ENCODE results near the gene APOL2. TPM values are rescaled to one million over a fixed set of nuclear protein-coding genes. Genes with fewer than 3 reads are reported as not detected.

APOL2 gene
- total RNA-seq, 1 donor, result 56.1 TPM

DNA sequence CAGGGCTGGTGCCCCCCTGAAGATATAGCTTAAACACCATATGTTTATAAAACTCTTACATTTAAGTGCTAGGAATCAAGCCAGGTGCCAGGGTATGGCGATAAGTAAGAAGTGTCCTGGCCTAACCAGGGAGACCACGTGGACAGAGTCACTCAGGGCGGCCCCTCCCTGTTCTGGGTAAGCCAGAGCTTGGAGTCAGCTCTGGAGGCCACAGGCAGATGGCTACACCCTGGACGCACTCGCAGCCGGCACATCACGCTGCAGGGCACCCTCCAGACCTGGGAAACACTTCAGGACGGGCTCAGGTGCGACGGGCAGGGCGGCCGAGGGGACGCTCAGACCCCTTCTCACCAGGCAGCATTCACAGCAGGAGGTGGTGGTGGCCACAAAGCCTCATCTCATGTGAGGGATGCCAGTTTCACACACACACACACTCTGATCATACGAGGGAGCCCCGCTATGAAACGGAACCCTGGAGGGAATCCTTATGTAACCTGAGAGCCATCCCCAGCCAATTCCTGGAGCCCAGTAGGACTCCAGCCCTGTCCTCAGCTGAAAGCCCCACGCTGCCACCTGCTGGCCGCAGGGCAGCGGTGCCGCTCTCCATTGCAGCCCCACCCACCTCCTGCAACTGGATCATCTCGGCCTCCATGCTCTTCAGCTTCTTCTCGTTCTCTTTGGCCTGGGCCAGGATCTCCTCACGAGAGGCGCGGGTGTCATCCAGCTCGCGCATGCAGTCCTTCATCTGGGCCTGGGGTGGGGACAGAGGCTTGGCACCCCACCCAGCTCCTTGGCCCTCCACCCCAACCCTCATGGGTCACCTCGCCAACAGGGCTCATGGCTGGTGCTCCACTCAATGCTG is 47.0 kb upstream of the APOL2 start:
- DNase-seq (ENCODE audit: insufficient read length, low spot score, missing footprints), result peak; percentile 99
- no peak overlapping the region for H3K4me3 ChIP-seq (ENCODE audit: insufficient read depth, low read length)
- H3K4me1 ChIP-seq (ENCODE audit: insufficient read depth, low read length), result no peaks in the 10 kb centered on the region
- TF ChIP-seq, protein P1, sequence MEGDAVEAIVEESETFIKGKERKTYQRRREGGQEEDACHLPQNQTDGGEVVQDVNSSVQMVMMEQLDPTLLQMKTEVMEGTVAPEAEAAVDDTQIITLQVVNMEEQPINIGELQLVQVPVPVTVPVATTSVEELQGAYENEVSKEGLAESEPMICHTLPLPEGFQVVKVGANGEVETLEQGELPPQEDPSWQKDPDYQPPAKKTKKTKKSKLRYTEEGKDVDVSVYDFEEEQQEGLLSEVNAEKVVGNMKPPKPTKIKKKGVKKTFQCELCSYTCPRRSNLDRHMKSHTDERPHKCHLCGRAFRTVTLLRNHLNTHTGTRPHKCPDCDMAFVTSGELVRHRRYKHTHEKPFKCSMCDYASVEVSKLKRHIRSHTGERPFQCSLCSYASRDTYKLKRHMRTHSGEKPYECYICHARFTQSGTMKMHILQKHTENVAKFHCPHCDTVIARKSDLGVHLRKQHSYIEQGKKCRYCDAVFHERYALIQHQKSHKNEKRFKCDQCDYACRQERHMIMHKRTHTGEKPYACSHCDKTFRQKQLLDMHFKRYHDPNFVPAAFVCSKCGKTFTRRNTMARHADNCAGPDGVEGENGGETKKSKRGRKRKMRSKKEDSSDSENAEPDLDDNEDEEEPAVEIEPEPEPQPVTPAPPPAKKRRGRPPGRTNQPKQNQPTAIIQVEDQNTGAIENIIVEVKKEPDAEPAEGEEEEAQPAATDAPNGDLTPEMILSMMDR (IDR thresholded peaks at IDR 0.05; ENCODE audit: extremely low read depth, low read depth, low read length), result peak; percentile 84
- H3K27me3 ChIP-seq (ENCODE audit: insufficient read depth, low read length), result no peaks in the 10 kb centered on the region
- H3K27ac ChIP-seq (ENCODE audit: low read depth, low read length), result peak overlapping the region; percentile 65
- H3K36me3 ChIP-seq (ENCODE audit: insufficient read depth, low read length), result peaks cover 86% of the 10 kb centered on the region
- H3K79me2 ChIP-seq (ENCODE audit: insufficient read depth, low read length), result peaks cover 56% of the 10 kb centered on the region
- no peak overlapping the region for H2AFZ ChIP-seq (ENCODE audit: low read length)
- H3K4me2 ChIP-seq (ENCODE audit: insufficient read depth, low read length), result no peak overlapping the region
- H4K20me1 ChIP-seq (ENCODE audit: insufficient read depth, low read length), result peaks cover 72% of the 10 kb centered on the region
- no peaks in the 10 kb centered on the region for H3K9me3 ChIP-seq (ENCODE audit: low read depth, low read length)

DNA sequence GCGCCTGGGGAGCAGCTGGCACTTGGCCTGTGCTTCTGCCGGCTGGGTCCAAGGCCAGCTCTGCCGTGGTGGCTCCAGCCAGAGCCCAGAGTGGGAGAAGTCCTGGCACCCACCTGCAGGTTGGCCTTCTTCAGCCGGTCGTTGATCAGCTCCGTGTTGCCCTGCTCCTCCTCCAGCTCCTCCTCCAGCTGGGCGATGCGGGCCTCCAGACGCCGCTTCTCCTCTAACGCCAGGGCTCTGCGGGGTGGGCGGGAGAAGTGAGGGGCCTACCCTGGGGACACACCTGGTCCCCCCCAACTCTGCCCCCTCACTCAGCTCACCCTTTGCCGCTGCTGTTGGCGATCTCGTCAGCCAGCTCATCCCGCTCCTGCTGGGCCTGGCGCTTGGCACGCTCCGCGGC is 46.2 kb upstream of the APOL2 start:
- Histone ChIP-seq H4K20me1 (ENCODE audit: insufficient read depth, low read length) (peaks cover 76% of the 10 kb centered on the region), H3K9me3 (ENCODE audit: low read depth, low read length) (no peaks in the 10 kb centered on the region), H3K27ac (ENCODE audit: low read depth, low read length) (peak overlapping the region; percentile 65), H3K79me2 (ENCODE audit: insufficient read depth, low read length) (peaks cover 56% of the 10 kb centered on the region), H2AFZ (ENCODE audit: low read length) (no peak overlapping the region), H3K4me3 (ENCODE audit: insufficient read depth, low read length) (no peak overlapping the region), H3K27me3 (ENCODE audit: insufficient read depth, low read length) (no peaks in the 10 kb centered on the region), H3K36me3 (ENCODE audit: insufficient read depth, low read length) (peaks cover 93% of the 10 kb centered on the region), H3K4me2 (ENCODE audit: insufficient read depth, low read length) (no peak overlapping the region), H3K4me1 (ENCODE audit: insufficient read depth, low read length) (no peaks in the 10 kb centered on the region)
- TF ChIP-seq, protein P1 (IDR thresholded peaks at IDR 0.05; ENCODE audit: extremely low read depth, low read depth, low read length), result no peak
- peak; percentile 21 for DNase-seq (ENCODE audit: insufficient read length, low spot score, missing footprints)

DNA sequence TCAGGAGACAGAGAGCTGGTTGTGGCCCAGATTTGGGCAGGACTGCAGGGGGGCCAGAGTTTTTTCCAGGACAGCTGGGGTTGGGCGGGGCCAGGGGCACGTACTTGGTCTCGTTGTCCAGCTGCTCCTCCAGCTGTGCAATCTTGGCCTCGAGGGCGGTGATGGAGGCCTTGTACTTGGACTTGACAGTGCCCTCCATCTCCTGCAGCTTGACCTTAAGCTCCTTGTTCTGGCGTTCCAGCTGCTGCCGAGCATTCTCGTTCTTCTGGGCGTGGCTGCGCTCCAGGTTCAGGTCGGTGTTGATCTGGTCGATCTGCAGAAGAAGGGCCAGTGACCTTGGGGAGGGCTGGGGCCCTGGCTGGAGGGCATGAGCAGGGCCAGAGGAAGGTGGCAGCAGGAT is 45.7 kb upstream of the APOL2 start:
- TF ChIP-seq, protein P1 (IDR thresholded peaks at IDR 0.05; ENCODE audit: extremely low read depth, low read depth, low read length), result no peak
- DNase-seq (ENCODE audit: insufficient read length, low spot score, missing footprints), result peak; percentile 72
- no peaks in the 10 kb centered on the region for H3K27me3 ChIP-seq (ENCODE audit: insufficient read depth, low read length)
- no peak overlapping the region for H3K4me2 ChIP-seq (ENCODE audit: insufficient read depth, low read length)
- H3K27ac ChIP-seq (ENCODE audit: low read depth, low read length), result no peak overlapping the region
- peaks cover 75% of the 10 kb centered on the region for H4K20me1 ChIP-seq (ENCODE audit: insufficient read depth, low read length)
- no peaks in the 10 kb centered on the region for H3K9me3 ChIP-seq (ENCODE audit: low read depth, low read length)
- no peaks in the 10 kb centered on the region for H3K4me1 ChIP-seq (ENCODE audit: insufficient read depth, low read length)
- peaks cover 95% of the 10 kb centered on the region for H3K36me3 ChIP-seq (ENCODE audit: insufficient read depth, low read length)
- peaks cover 56% of the 10 kb centered on the region for H3K79me2 ChIP-seq (ENCODE audit: insufficient read depth, low read length)
- no peak overlapping the region for H3K4me3 ChIP-seq (ENCODE audit: insufficient read depth, low read length)
- H2AFZ ChIP-seq (ENCODE audit: low read length), result no peak overlapping the region

DNA sequence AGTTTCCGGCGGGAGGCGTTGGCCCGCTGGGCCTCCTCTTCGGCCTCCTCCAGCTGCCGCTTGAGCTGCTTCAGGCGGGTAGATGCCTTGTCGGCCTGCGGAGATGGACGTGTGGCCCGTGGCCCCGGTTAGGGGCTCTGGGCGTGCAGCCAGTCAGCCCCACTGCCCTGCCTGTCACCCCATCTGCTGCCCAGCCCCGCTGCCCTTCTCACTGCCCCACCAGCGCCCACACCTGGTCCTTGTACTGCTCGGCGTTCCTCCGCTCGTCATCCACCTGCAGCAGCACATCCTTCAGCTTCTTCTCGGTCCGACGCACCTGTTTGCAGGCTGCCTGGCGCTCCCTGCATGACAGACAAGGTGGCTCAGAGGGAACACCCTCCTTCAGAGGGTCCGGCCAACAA is 44.8 kb upstream of the APOL2 start:
- H3K27me3 ChIP-seq (ENCODE audit: insufficient read depth, low read length), result no peaks in the 10 kb centered on the region
- H3K79me2 ChIP-seq (ENCODE audit: insufficient read depth, low read length), result peaks cover 48% of the 10 kb centered on the region
- peaks cover 70% of the 10 kb centered on the region for H4K20me1 ChIP-seq (ENCODE audit: insufficient read depth, low read length)
- no peak overlapping the region for H3K27ac ChIP-seq (ENCODE audit: low read depth, low read length)
- peak; percentile 36 for DNase-seq (ENCODE audit: insufficient read length, low spot score, missing footprints)
- no peak overlapping the region for H2AFZ ChIP-seq (ENCODE audit: low read length)
- TF ChIP-seq, protein P1 (IDR thresholded peaks at IDR 0.05; ENCODE audit: extremely low read depth, low read depth, low read length), result no peak
- H3K4me1 ChIP-seq (ENCODE audit: insufficient read depth, low read length), result no peaks in the 10 kb centered on the region
- no peak overlapping the region for H3K4me2 ChIP-seq (ENCODE audit: insufficient read depth, low read length)
- no peaks in the 10 kb centered on the region for H3K9me3 ChIP-seq (ENCODE audit: low read depth, low read length)
- H3K36me3 ChIP-seq (ENCODE audit: insufficient read depth, low read length), result peaks cover 94% of the 10 kb centered on the region
- no peak overlapping the region for H3K4me3 ChIP-seq (ENCODE audit: insufficient read depth, low read length)

Measured in osteoblast (primary cell).